ENCODE results near the gene CDH9.
"Not testable (repeated sequence)": the region's sequence is repeated elsewhere in the genome, so short reads cannot be mapped to it uniquely, and the experiment has no call there.

The CDH9 gene

GRCh38 chr5:26948921-26949320, 89.5 kb downstream of the CDH9 start:
- in situ Hi-C loops (cut with MboI; ENCODE audit: low sequenced_read_pairs), result no loop called here

- in situ Hi-C loops (cut with MboI; ENCODE audit: low sequenced_read_pairs), result no loop called here
Measured at GRCh38 chr5:26945901-26946300, 92.5 kb downstream of the CDH9 start.

- in situ Hi-C loops (cut with MboI; ENCODE audit: low sequenced_read_pairs), result no loop called here
Measured at GRCh38 chr5:26942481-26942880, 95.9 kb downstream of the CDH9 start.

GRCh38 chr5:26940994-26941393, 97.4 kb downstream of the CDH9 start:
- in situ Hi-C loops (cut with MboI; ENCODE audit: low sequenced_read_pairs), result no loop called here

DNA sequence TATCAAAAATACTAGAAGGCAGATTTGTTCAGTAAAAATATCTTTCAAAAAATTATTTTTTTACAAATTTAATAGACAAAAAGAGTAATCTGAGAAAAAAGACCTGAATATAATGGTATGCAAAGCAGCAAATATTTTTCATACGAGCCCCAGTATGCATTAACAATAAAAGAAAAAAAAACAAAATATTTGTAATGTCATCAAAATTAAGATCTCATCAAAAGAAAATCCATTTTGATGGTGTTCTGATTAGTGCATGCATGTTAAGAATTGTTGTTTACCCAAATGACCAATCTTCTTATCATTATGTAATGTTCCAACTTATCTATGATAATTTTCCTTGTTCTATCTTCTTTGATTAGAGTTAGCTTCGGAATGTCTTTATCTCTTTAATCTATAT, 106.1 kb downstream of the CDH9 start:
- in situ Hi-C loops (cut with MboI; ENCODE audit: low sequenced_read_pairs), result no loop called here

DNA sequence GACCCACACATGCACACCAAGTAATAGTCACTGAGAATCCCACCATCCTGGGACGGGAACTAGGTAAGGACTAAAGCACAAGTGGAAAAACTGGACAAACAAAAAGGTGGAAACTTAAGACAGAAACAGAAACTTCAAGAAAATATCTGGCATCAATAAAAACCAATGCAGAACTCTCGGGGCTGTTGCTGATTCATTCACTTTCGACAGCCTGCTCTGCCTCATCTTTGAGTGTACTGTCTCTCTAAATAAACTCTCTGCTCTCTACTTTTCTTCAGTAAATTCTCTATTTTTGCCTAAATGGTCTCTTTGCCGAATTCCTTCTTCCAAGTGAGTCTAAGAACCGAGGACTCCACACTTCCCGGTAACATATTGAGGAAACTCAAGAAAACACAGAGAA, 116.9 kb downstream of the CDH9 start:
- in situ Hi-C loops (cut with MboI; ENCODE audit: low sequenced_read_pairs), result no loop called here

GRCh38 chr5:26903469-26903868, 134.9 kb downstream of the CDH9 start:
- in situ Hi-C loops (cut with MboI; ENCODE audit: low sequenced_read_pairs), result no loop called here

DNA sequence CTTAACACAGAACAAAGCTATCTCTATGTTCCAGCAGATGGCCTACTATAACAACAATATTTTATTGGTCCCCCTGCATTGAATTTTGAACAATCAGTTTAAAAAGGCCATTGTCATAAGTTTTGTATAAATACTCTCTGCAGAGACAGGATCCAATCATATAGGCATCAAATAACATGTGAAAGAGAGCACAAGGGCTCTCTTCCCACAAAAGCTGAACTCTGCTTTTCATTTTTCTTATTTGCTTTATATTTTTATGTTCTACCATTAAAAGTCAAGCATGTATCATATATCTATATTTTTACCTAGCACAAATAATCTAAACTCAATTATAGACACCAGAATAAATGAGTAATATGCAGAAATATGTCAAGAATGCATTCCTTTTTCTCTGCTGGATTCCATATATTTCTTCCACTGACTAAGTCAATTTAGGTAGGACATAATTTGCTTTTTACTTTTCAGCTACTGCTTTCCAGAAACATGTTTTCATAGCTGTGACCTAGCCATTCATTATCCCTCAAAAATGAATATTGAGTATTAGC, 143.6 kb downstream of the CDH9 start:
- in situ Hi-C loops (cut with MboI; ENCODE audit: low sequenced_read_pairs), result no loop called here

DNA sequence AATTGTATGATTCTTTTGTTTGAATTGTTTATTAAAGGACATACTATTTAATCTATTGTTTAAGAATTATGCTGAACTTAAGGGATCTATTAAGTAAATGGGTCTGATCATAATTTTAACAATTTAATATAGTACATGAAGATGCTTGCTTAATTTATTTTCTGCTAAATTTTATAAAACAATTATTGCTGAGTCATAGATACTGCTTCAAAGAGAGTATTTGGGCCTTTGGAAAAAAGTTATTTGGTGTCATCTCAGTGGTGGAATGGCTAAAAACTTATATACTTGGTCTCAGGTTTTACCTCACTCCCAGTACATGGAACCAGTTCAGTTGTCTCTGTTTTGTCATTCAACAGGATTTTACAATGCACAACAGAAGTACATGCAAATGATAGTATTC, 145.3 kb downstream of the CDH9 start:
- in situ Hi-C loops (cut with MboI; ENCODE audit: low sequenced_read_pairs), result no loop called here

GRCh38 chr5:26889815-26890214, 148.6 kb downstream of the CDH9 start:
- in situ Hi-C loops (cut with MboI; ENCODE audit: low sequenced_read_pairs), result no loop called here

GRCh38 chr5:26884481-26884880, 153.9 kb downstream of the CDH9 start:
- in situ Hi-C loops (cut with MboI; ENCODE audit: low sequenced_read_pairs), result no loop called here

DNA sequence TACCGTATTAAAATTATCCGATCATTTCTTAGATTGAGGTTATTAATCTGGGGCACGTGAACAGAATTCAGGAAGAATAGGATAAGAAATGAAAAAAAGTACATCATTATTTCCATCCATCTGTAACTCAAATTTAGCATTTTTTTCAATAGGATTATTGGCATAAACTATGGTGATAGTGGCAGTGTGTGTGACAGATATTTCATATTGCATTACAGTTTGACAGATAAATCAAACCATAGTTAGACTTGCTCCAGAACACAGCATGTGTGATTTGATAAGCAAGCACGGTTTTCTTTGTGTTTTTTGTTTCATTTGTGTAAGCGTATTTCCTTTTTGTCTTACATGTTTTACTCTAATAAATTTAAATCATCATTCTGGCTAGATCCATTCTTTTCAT, 155.0 kb downstream of the CDH9 start:
- in situ Hi-C loops (cut with MboI; ENCODE audit: low sequenced_read_pairs), result no loop called here

DNA sequence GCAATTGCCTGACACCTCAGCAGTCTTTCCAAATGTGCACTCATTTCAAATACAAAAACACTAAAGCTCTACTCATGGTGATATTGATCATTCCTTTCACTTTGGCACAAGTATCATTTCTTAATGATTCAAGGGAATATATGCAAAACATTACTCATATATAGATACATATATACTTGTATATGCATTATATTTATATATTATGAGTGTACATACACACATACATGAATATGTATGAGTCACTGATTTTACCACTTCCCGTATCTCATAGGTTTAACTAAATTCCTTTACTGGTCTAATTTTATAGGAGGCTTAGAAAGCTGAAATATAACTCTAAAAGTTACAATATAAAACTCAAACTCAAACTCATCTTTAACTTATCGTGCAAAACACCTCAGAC, 156.5 kb downstream of the CDH9 start:
- in situ Hi-C loops (cut with MboI; ENCODE audit: low sequenced_read_pairs), result no loop called here

DNA sequence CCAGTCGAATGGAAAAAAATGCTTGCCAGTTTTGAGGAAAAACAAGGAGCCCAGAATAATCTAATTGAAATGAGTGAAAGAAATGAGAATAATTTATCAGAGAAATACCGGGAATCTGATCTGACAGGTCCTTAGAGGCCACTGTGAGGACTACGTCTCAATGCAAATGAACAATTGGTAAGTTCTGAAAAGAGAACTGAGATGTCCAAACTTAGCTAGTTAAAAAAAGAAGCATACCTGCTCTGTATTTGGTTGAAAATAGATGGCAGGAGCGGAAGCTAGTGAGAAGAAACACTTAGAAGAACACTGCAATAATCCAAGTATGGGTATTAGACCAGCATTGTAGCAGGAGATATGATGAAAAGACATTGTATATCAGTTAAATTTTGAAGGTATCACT, 161.2 kb downstream of the CDH9 start:
- in situ Hi-C loops (cut with MboI; ENCODE audit: low sequenced_read_pairs), result no loop called here

- in situ Hi-C loops (cut with MboI; ENCODE audit: low sequenced_read_pairs), result no loop called here
Measured at GRCh38 chr5:26872337-26872736, 166.0 kb downstream of the CDH9 start.

DNA sequence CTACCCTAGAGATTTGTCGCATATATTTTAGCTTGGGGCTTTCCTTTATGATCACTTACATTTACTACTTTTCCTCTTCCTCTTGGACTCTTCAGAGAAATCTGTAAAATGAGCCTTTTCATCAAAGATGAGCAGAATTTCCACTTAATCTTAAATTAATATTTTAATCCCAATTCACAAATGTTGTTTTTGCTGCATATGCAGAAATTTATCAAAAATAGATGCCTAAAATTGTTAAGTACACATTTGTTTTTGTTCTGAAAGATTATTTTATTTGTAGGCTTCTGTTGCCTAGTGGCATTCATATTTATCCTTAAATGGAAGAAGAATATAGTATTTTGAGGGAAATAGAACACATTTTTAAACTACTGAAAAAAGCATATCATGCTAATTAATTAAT, 168.6 kb downstream of the CDH9 start:
- in situ Hi-C loops (cut with MboI; ENCODE audit: low sequenced_read_pairs), result no loop called here

- in situ Hi-C loops (cut with MboI; ENCODE audit: low sequenced_read_pairs), result no loop called here
Measured at GRCh38 chr5:26868504-26868903, 169.9 kb downstream of the CDH9 start.

DNA sequence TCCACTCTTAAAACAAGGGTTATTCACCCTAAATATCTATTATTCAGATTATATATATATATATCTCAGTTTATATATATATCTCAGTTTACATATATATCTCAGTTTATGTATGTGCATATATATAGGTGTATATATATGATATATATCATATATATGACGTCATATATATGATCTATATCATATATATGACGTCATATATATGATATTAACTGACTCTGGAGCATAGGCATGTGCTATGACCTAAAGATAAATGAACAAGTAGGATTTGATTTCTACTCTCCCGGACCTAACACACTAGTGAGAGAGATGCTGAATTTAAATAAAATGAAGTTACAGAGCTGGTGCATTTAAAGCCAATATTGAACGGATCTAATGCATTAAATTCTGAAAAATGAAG, 174.3 kb downstream of the CDH9 start:
- in situ Hi-C loops (cut with MboI; ENCODE audit: low sequenced_read_pairs), result no loop called here

GRCh38 chr5:26856238-26856637, 182.1 kb downstream of the CDH9 start:
- in situ Hi-C loops (cut with MboI; ENCODE audit: low sequenced_read_pairs), result no loop called here

- in situ Hi-C loops (cut with MboI; ENCODE audit: low sequenced_read_pairs), result not testable (repeated sequence)
Measured at GRCh38 chr5:26852450-26852849, 185.9 kb downstream of the CDH9 start.

GRCh38 chr5:26847041-26847736, 191.2 kb downstream of the CDH9 start:
- in situ Hi-C loops (cut with MboI; ENCODE audit: low sequenced_read_pairs), result no loop called here

GRCh38 chr5:26843677-26844076, 194.7 kb downstream of the CDH9 start:
- in situ Hi-C loops (cut with MboI; ENCODE audit: low sequenced_read_pairs), result no loop called here

DNA sequence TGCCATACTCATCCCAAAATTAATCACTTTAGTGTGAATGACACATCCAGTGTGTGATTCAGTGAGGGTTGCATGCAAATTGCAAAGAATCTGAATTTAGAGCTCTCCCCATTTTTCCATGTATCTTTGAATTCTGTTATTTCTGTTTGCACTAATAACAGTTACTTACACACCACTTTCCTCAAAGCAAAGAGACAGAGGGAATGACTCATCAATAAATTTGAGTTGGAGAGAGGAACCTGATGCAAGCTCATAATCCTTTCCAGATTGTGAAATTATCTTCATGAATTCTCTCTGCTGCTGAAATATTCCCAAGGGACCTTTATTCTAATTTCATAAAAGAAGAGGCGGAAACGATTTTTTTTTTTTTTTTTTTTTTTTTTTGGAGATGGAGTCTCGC, 204.8 kb downstream of the CDH9 start:
- in situ Hi-C loops (cut with MboI; ENCODE audit: low sequenced_read_pairs), result no loop called here
